Fibroblast of villous mesenchyme (primary cell): ENCODE measurements around the gene DENND6A. TPM values are rescaled to one million over a fixed set of nuclear protein-coding genes. Genes with fewer than 3 reads are reported as not detected.

Experiments
- DNase-seq: peaks from one replicate; pipeline ENCODE4 v3.0.0-alpha.2; 2010; ENCODE audit warnings: low read depth
- H3K4me3 ChIP-seq: 2 replicates; pipeline ENCODE4 v1.5.1; 2011; ENCODE audit warnings: low read depth, mild to moderate bottlenecking, low read length
- CTCF ChIP-seq: IDR thresholded peaks from 2 replicates; pipeline ENCODE4 v1.5.1; 2012; ENCODE audit warnings: low read depth, mild to moderate bottlenecking, low read length; ENCODE audit not compliant: insufficient read depth
- small RNA-seq: library from RNA; depleted of rRNA; stranded (forward); fragments of <200 nt; gene quantifications from one replicate; pipeline ENCODE3, GENCODE V24; 2012
- total RNA-seq: library from RNA; depleted of rRNA; stranded (reverse); fragments of >200 nt; gene quantifications from 2 replicates; pipeline ENCODE4 v1.2.3, GENCODE V29; 2012

The DENND6A gene
- total RNA-seq, 1 donor: 33.2 TPM

GRCh38 chr3:57575966-57576626, 116.8 kb downstream of the DENND6A start:
- TF ChIP-seq CTCF: no peak
- H3K4me3 ChIP-seq: no peak overlapping the region
- no peak for DNase-seq

Small RNA genes lying within 50 kb of the gene (small RNA-seq; reads per million reads assigned to genes)
- gene RNU6ATAC26P: not detected

Other genes starting within 250 kb of the DENND6A start
- under 0.01 TPM in 2 replicates for gene DNAH12, start 148.7 kb downstream of the DENND6A start, total RNA-seq
- 19.0 and 25.0 TPM in 2 replicates for gene PDE12, start 136.8 kb downstream of the DENND6A start, total RNA-seq
- 365 and 531 TPM in 2 replicates for gene ARF4, start 95.7 kb downstream of the DENND6A start, total RNA-seq
- 77.3 and 82.1 TPM in 2 replicates for gene SLMAP, start 63.2 kb upstream of the DENND6A start, total RNA-seq